Neural progenitor cell (in vitro differentiated cells): ENCODE results near the gene ZFP3. TPM values are rescaled to one million over a fixed set of nuclear protein-coding genes. Genes with fewer than 3 reads are reported as not detected.

Experiments used
- DNase-seq: peaks from one replicate; pipeline ENCODE4 v3.0.0-alpha.2; 2016; ENCODE audit warnings: low spot score
- H2AFZ ChIP-seq: fragments of 200-600 bp; sonication (generic); replicated peaks from 2 replicates; pipeline ENCODE4 v1.6.1; 2016; ENCODE audit warnings: antibody characterized with exemption
- H3F3A ChIP-seq: fragments of 200-600 bp; sonication (generic); 2 replicates; pipeline ENCODE4 v1.6.1; 2016; ENCODE audit warnings: antibody characterized with exemption, low read depth
- H3K27ac ChIP-seq: fragments of 200-600 bp; sonication (generic); 2 replicates; pipeline ENCODE4 v1.5.1; 2016; ENCODE audit warnings: mild to moderate bottlenecking
- H3K27me3 ChIP-seq: fragments of 200-600 bp; sonication (generic); 2 replicates; pipeline ENCODE4 v1.6.1; 2016; ENCODE audit warnings: mild to moderate bottlenecking, moderate library complexity
- H3K36me3 ChIP-seq: fragments of 200-600 bp; sonication (generic); 2 replicates; pipeline ENCODE4 v1.5.1; 2016
- H3K4me1 ChIP-seq: fragments of 200-600 bp; sonication (generic); 2 replicates; pipeline ENCODE4 v1.6.1; 2016; ENCODE audit warnings: mixed run types
- H3K4me2 ChIP-seq: fragments of 200-600 bp; sonication (generic); 2 replicates; pipeline ENCODE4 v1.6.1; 2016
- H3K4me3 ChIP-seq: fragments of 200-600 bp; sonication (generic); 2 replicates; pipeline ENCODE4 v1.5.1; 2016
- H3K79me2 ChIP-seq: fragments of 200-600 bp; sonication (generic); 2 replicates; pipeline ENCODE4 v1.6.1; 2016; ENCODE audit warnings: low read depth
- H3K9ac ChIP-seq: fragments of 200-600 bp; sonication (generic); 2 replicates; pipeline ENCODE4 v1.6.1; 2016
- H3K9me3 ChIP-seq: fragments of 200-600 bp; sonication (generic); 2 replicates; pipeline ENCODE4 v1.5.1; 2016; ENCODE audit warnings: low read depth
- H4K20me1 ChIP-seq: fragments of 200-600 bp; sonication (generic); 2 replicates; pipeline ENCODE4 v1.6.1; 2016; ENCODE audit warnings: low read depth
- H3K27ac Mint-ChIP-seq: 3 replicates; pipeline ENCODE4 v1.8.0; 2021; ENCODE audit warnings: mixed read lengths
- H3K27me3 Mint-ChIP-seq: 2 replicates; pipeline ENCODE4 v1.8.0; 2022; ENCODE audit warnings: low read depth, mild to moderate bottlenecking, inconsistent platforms, moderate library complexity, mixed read lengths; ENCODE audit not compliant: insufficient read depth
- H3K36me3 Mint-ChIP-seq: 3 replicates; pipeline ENCODE4 v1.8.0; 2021; ENCODE audit warnings: mixed read lengths
- H3K4me1 Mint-ChIP-seq: 3 replicates; pipeline ENCODE4 v1.8.0; 2021; ENCODE audit warnings: mixed read lengths
- H3K4me3 Mint-ChIP-seq: 3 replicates; pipeline ENCODE4 v1.8.0; 2021; ENCODE audit warnings: mild to moderate bottlenecking, moderate library complexity, mixed read lengths
- H3K9me3 Mint-ChIP-seq: 3 replicates; pipeline ENCODE4 v1.8.0; 2020; ENCODE audit warnings: mixed read lengths
- EZH2 ChIP-seq: fragments of 200-600 bp; sonication (generic); IDR thresholded peaks from 2 replicates; pipeline ENCODE4 v1.6.1; 2017; ENCODE audit warnings: antibody characterized with exemption, mild to moderate bottlenecking, moderate library complexity
- EZH2phosphoT487 ChIP-seq: fragments of 200-600 bp; sonication (generic); IDR thresholded peaks from 2 replicates; pipeline ENCODE4 v1.6.1; 2017; ENCODE audit warnings: antibody characterized with exemption
- total RNA-seq: library from RNA; depleted of rRNA; stranded (reverse); fragments of >200 nt; gene quantifications from 2 replicates; pipeline ENCODE4 v1.2.3, GENCODE V29; 2015; ENCODE audit warnings: low replicate concordance
- TF ChIP-seq, protein P1 (sequence below): fragments of 200-600 bp; sonication (generic); IDR thresholded peaks from 2 replicates; pipeline ENCODE4 v1.5.1; 2017; ENCODE audit warnings: antibody characterized with exemption, mild to moderate bottlenecking

Gene ZFP3
- total RNA-seq, 1 donor from 2014 or later = 0.34 TPM

DNA sequence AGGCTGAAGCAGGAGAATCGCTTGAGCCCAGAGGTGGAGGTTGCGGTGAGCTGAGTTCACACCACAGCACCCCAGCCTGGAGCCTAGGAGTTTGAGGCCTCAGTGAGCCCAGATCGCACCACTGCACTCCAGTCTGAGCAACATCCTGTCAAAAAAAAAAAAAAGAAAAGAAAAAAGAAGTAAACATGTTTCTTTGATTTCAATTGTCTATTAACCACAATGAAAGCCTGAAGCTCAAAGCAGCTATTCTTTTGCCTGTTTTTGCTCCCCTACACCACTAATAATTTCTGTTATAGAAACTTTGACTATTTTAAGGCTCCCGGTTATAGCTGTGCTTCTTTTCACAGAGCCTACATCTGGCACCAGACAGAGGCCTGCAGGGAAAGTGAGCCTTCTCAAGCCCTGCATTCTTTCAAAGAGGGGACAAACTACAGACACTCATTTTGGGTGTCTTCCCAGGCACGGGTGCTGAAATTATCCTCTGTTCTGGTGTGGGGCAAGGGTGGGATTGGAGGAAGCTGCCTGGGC, 28.9 kb upstream of the ZFP3 start:
- H3F3A ChIP-seq = no peaks in the 10 kb centered on the region
- no peaks in the 10 kb centered on the region for H3K4me1 ChIP-seq
- H3K27ac ChIP-seq = no peak overlapping the region
- H3K4me2 ChIP-seq = no peak overlapping the region
- no peaks in the 10 kb centered on the region for H3K9me3 ChIP-seq
- no peak for DNase-seq
- no peaks in the 10 kb centered on the region for H3K36me3 ChIP-seq
- H3K9ac ChIP-seq = no peak overlapping the region
- Mint-ChIP-seq H3K9me3 (no peaks in the 10 kb centered on the region), H3K27ac (no peak overlapping the region), H3K27me3 (peaks cover 4% of the 10 kb centered on the region), H3K4me3 (no peak overlapping the region), H3K36me3 (no peaks in the 10 kb centered on the region), H3K4me1 (peaks cover 10% of the 10 kb centered on the region)
- peak overlapping the region; percentile 72 for H2AFZ ChIP-seq
- no peak overlapping the region for H3K4me3 ChIP-seq
- TF ChIP-seq EZH2 (no peak), EZH2phosphoT487 (no peak)
- TF ChIP-seq, protein P1, sequence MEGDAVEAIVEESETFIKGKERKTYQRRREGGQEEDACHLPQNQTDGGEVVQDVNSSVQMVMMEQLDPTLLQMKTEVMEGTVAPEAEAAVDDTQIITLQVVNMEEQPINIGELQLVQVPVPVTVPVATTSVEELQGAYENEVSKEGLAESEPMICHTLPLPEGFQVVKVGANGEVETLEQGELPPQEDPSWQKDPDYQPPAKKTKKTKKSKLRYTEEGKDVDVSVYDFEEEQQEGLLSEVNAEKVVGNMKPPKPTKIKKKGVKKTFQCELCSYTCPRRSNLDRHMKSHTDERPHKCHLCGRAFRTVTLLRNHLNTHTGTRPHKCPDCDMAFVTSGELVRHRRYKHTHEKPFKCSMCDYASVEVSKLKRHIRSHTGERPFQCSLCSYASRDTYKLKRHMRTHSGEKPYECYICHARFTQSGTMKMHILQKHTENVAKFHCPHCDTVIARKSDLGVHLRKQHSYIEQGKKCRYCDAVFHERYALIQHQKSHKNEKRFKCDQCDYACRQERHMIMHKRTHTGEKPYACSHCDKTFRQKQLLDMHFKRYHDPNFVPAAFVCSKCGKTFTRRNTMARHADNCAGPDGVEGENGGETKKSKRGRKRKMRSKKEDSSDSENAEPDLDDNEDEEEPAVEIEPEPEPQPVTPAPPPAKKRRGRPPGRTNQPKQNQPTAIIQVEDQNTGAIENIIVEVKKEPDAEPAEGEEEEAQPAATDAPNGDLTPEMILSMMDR = no peak
- H3K79me2 ChIP-seq = no peaks in the 10 kb centered on the region
- H3K27me3 ChIP-seq = no peaks in the 10 kb centered on the region
- no peaks in the 10 kb centered on the region for H4K20me1 ChIP-seq

DNA sequence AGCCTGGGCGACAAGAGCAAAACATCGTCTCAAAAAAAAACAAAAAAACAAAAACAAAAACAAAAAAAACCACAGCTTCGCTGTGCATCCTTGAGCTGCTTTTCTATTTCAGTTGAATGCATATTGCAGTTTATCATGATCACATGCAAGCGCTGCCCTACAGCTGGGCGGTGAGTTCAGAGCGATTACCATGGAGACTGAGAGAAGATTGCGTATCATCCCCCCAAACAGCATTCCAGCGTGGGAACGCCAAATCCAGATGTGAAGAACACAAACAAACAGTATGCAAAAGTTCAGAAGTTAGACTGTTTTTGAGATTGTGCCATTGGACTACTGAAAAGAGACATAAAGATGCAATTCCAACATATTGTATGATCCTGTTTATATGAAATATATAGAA, 28.0 kb upstream of the ZFP3 start:
- no peak overlapping the region for H3K9ac ChIP-seq
- H3K27ac ChIP-seq = no peak overlapping the region
- Mint-ChIP-seq H3K9me3 (no peaks in the 10 kb centered on the region), H3K36me3 (no peaks in the 10 kb centered on the region), H3K4me1 (peaks cover 10% of the 10 kb centered on the region), H3K4me3 (no peak overlapping the region), H3K27ac (no peak overlapping the region), H3K27me3 (peaks cover 4% of the 10 kb centered on the region)
- no peaks in the 10 kb centered on the region for H3K9me3 ChIP-seq
- no peaks in the 10 kb centered on the region for H3K36me3 ChIP-seq
- TF ChIP-seq EZH2 (no peak), EZH2phosphoT487 (no peak)
- TF ChIP-seq, protein P1 = no peak
- H3K4me1 ChIP-seq = no peaks in the 10 kb centered on the region
- no peaks in the 10 kb centered on the region for H3K79me2 ChIP-seq
- DNase-seq = no peak
- no peak overlapping the region for H2AFZ ChIP-seq
- no peaks in the 10 kb centered on the region for H4K20me1 ChIP-seq
- no peaks in the 10 kb centered on the region for H3F3A ChIP-seq
- no peak overlapping the region for H3K4me2 ChIP-seq
- no peak overlapping the region for H3K4me3 ChIP-seq
- no peaks in the 10 kb centered on the region for H3K27me3 ChIP-seq

DNA sequence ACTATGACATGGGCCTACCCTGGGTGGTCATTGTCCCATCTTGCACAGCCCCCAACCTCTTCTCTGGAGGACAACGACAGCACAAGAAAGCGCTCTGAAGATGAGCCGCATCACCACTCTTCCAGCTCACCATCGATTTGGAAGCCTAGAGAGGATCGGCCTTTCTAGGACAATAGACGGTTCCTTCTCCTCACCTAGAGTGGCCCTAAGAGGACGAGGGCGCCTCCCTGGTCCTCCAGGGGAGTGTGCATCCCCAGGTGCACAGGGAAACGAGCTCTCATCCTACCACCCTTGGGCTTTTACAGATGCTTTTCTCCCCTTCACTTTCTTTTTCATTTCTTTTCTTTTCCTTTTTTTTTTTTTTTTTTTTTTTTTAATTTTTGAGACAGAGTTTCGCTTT, 22.7 kb upstream of the ZFP3 start:
- H3K4me1 Mint-ChIP-seq = peaks cover under 1% of the 10 kb centered on the region
- no peak for DNase-seq
- H3K4me3 ChIP-seq = no peak overlapping the region
- H3K9ac ChIP-seq = no peak overlapping the region
- peaks cover 7% of the 10 kb centered on the region for H3K9me3 Mint-ChIP-seq
- H3K4me2 ChIP-seq = no peak overlapping the region
- H3F3A ChIP-seq = no peaks in the 10 kb centered on the region
- no peaks in the 10 kb centered on the region for H3K36me3 ChIP-seq
- H3K27me3 ChIP-seq = peaks cover 4% of the 10 kb centered on the region
- TF ChIP-seq EZH2 (no peak), EZH2phosphoT487 (no peak)
- TF ChIP-seq, protein P1 = no peak
- no peaks in the 10 kb centered on the region for H3K79me2 ChIP-seq
- H3K27ac Mint-ChIP-seq = no peak overlapping the region
- no peaks in the 10 kb centered on the region for H3K4me1 ChIP-seq
- no peak overlapping the region for H3K4me3 Mint-ChIP-seq
- no peaks in the 10 kb centered on the region for H4K20me1 ChIP-seq
- H3K36me3 Mint-ChIP-seq = no peaks in the 10 kb centered on the region
- H3K27me3 Mint-ChIP-seq = peaks cover 7% of the 10 kb centered on the region
- H2AFZ ChIP-seq = no peak overlapping the region
- no peaks in the 10 kb centered on the region for H3K9me3 ChIP-seq
- H3K27ac ChIP-seq = no peak overlapping the region
